Astrocyte of the cerebellum (primary cell): ENCODE measurements around the gene FITM1.
A peak's percentile ranks its signal among the peaks of the same experiment; 100 is the strongest.

Experiments
- DNase-seq: peaks from one replicate; pipeline ENCODE4 v3.0.0-alpha.2; 2011; ENCODE audit warnings: low read depth
- H3K4me3 ChIP-seq: 2 replicates; pipeline ENCODE4 v1.5.1; 2011; ENCODE audit warnings: mild to moderate bottlenecking, low read depth, low read length, moderate library complexity
- CTCF ChIP-seq: IDR thresholded peaks from 2 replicates; pipeline ENCODE4 v1.5.1; 2012; ENCODE audit warnings: low read length, low read depth, moderate library complexity, mild to moderate bottlenecking; ENCODE audit errors: missing control alignments
- in situ Hi-C: cut with HindIII; loops from 2 replicates; pipeline ENCODE4 v1.10.0; 2017; ENCODE audit warnings: low sequenced_read_pairs

FITM1 gene

GRCh38 chr14:24176599-24176998 lies 46.1 kb downstream of the FITM1 start:
- in situ Hi-C loops: no loop called here
- TF ChIP-seq CTCF: no peak
- DNase-seq: no peak
- H3K4me3 ChIP-seq: no peak overlapping the region

GRCh38 chr14:24177041-24177825 lies 46.8 kb downstream of the FITM1 start:
- TF ChIP-seq CTCF: no peak
- H3K4me3 ChIP-seq: no peak overlapping the region
- no peak for DNase-seq
- in situ Hi-C loops: no loop called here

- no peak for DNase-seq
- TF ChIP-seq CTCF: no peak
- H3K4me3 ChIP-seq: no peak overlapping the region
- in situ Hi-C loops: no loop called here
Measured at GRCh38 chr14:24177891-24178290, 47.4 kb downstream of the FITM1 start.

- no peak for TF ChIP-seq CTCF
- no peak overlapping the region for H3K4me3 ChIP-seq
- in situ Hi-C loops: no loop called here
- DNase-seq: no peak
Measured at GRCh38 chr14:24178399-24179178, 48.1 kb downstream of the FITM1 start.

- TF ChIP-seq CTCF: no peak
- in situ Hi-C loops: no loop called here
- no peak overlapping the region for H3K4me3 ChIP-seq
- DNase-seq: no peak
Measured at GRCh38 chr14:24179294-24179960, 49.0 kb downstream of the FITM1 start.

GRCh38 chr14:24179961-24180796 lies 49.7 kb downstream of the FITM1 start:
- in situ Hi-C loops: no loop called here
- no peak overlapping the region for H3K4me3 ChIP-seq
- DNase-seq: peak; percentile 70
- TF ChIP-seq CTCF: no peak
